Choroid plexus epithelial cell (primary cell): ENCODE results near the gene MC1R.

ENCODE experiments used
- DNase-seq: peaks from one replicate; pipeline ENCODE4 v3.0.0-alpha.2; 2010; ENCODE audit warnings: low read depth
- H3K4me3 ChIP-seq: 2 replicates; pipeline ENCODE4 v1.5.1; 2011; ENCODE audit warnings: low read depth, mild to moderate bottlenecking, control low read depth, low read length, moderate library complexity
- TF ChIP-seq, protein P1 (sequence below): conservative IDR thresholded peaks from 2 replicates; pipeline ENCODE4 v1.5.1; 2011; ENCODE audit warnings: low read depth, mild to moderate bottlenecking, control low read depth, inconsistent platforms, low read length, moderate library complexity

The MC1R gene

DNA sequence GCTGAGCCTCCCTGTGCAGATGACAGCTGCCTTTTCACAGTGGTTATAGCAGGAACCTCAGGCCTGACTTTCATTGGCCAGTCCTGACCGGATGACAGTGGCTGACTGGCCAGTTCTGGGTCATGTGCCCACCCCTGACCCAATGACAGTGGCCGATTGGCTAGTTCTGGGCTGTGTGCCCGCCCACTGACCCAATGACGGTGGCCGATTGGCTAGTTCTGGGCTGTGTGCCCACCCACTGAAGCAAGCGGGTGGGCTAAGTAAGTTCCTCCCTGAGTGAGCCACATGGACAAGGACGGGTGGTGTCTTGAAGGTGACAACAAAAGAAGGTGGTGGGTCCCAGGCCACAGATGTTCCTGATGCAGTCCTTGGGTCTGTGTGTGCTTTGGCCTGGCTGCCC is 39.4 kb downstream of the MC1R start:
- TF ChIP-seq, protein P1, sequence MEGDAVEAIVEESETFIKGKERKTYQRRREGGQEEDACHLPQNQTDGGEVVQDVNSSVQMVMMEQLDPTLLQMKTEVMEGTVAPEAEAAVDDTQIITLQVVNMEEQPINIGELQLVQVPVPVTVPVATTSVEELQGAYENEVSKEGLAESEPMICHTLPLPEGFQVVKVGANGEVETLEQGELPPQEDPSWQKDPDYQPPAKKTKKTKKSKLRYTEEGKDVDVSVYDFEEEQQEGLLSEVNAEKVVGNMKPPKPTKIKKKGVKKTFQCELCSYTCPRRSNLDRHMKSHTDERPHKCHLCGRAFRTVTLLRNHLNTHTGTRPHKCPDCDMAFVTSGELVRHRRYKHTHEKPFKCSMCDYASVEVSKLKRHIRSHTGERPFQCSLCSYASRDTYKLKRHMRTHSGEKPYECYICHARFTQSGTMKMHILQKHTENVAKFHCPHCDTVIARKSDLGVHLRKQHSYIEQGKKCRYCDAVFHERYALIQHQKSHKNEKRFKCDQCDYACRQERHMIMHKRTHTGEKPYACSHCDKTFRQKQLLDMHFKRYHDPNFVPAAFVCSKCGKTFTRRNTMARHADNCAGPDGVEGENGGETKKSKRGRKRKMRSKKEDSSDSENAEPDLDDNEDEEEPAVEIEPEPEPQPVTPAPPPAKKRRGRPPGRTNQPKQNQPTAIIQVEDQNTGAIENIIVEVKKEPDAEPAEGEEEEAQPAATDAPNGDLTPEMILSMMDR, result no peak
- DNase-seq, result peak; percentile 37
- no peak overlapping the region for H3K4me3 ChIP-seq

DNA sequence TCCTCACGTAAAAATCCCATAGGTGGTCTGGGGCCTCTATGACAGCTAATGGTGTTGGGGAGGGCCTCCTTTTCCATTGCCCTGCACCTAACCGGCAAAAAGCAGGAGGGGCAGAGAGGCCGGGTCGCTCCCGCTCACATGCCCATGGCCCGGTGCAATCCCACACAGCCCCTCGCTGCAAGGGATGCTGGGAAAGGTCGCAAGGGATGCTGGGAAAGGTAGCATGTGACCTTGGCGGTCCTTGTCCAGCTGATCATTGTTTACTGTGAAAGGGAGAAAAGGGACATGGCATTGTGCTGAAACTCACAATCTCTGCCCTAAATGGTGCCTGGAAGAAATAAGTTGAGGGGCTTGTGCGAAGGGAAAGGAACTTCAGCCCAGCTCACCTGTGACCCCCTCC is 39.9 kb downstream of the MC1R start:
- no peak overlapping the region for H3K4me3 ChIP-seq
- no peak for DNase-seq
- TF ChIP-seq, protein P1, result no peak

DNA sequence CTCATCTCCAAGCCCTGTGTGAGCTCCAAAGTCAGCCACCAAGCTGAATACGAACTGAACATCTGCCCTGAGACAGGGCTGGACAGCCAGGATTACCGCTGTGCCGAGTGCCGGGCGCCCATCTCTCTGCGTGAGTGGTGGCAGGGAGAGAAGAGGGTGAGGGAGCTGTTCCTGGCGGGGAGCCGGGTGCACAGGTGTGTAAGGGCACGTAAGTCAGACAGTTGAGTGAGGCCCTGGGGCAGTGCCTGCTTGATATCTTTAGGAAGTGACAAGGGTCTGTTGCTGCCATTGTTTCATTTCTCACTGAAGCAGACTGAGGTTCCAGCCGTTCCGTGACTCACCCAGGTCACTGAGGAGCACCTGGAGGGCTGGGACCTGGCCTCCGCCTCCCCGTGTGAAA is 42.3 kb downstream of the MC1R start:
- DNase-seq, result no peak
- H3K4me3 ChIP-seq, result no peak overlapping the region
- TF ChIP-seq, protein P1, result no peak

DNA sequence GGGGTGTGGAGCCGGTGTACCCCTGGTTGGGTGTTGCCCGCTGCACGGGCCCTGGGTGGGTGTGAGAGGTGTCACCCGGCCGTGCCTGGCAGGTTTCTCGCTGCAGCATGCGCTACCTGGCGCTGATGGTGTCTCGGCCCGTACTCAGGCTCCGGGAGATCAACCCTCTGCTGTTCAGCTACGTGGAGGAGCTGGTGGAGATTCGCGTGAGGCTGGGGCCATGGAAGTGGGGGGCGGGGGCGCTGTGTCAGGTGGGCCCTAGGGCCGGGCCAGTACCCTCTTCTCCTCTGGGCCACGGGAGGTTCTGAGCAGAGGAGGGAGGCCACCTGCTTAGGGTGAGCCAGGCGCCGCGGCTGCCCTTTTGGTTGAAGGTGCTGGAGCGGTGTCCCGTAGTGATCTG is 43.3 kb downstream of the MC1R start:
- no peak overlapping the region for H3K4me3 ChIP-seq
- TF ChIP-seq, protein P1, result no peak
- DNase-seq, result no peak

DNA sequence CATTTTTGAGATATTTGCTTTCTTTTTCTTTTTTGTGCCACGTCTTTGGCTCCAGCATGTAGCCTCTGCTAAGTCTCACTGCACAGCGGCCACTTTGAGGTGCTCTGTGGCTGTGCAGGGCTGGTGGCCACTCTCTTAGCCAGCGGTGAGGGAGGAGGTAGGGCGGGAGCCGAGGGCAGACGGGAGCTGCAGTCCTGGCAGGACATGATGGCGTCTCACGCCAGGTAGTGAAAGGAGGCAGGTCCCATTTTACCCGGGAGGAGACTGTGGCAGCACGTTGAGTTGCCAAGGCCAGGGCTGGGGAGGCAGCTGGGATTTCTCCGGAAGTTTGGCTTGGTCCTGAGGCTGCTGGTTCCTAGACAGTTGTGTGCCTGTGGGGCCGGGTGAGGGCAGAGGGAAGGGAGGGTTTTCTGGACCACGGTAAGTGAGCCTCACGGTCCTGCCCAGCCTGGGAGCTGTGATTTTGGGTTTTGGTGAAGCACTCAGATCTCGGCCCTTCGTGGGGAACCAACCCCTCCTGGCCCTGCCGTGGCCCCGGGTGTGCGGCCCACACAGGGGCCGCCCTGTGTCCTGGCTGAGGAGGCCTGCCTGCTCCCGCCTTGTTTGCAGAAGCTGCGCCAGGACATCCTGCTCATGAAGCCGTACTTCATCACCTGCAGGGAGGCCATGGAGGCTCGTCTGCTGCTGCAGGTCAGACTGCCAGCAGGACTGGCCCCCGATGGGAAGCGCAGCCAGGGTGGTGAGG is 44.3 kb downstream of the MC1R start:
- DNase-seq, result no peak
- TF ChIP-seq, protein P1, result no peak
- no peak overlapping the region for H3K4me3 ChIP-seq

DNA sequence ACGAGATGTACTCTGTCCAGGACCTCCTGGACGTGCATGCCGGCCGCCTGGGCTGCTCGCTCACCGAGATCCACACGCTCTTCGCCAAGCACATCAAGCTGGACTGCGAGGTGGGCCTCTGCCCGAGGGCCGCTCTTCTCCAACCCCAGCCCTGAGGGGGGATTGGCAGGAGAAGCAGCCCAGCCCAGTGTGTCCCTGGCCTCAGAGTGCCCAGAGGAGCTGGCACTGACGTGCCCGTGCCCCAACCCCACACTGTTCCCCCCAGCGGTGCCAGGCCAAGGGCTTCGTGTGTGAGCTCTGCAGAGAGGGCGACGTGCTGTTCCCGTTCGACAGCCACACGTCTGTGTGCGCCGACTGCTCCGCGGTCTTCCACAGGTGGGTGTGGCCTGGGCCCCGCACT is 45.5 kb downstream of the MC1R start:
- no peak overlapping the region for H3K4me3 ChIP-seq
- no peak for DNase-seq
- TF ChIP-seq, protein P1, result no peak

DNA sequence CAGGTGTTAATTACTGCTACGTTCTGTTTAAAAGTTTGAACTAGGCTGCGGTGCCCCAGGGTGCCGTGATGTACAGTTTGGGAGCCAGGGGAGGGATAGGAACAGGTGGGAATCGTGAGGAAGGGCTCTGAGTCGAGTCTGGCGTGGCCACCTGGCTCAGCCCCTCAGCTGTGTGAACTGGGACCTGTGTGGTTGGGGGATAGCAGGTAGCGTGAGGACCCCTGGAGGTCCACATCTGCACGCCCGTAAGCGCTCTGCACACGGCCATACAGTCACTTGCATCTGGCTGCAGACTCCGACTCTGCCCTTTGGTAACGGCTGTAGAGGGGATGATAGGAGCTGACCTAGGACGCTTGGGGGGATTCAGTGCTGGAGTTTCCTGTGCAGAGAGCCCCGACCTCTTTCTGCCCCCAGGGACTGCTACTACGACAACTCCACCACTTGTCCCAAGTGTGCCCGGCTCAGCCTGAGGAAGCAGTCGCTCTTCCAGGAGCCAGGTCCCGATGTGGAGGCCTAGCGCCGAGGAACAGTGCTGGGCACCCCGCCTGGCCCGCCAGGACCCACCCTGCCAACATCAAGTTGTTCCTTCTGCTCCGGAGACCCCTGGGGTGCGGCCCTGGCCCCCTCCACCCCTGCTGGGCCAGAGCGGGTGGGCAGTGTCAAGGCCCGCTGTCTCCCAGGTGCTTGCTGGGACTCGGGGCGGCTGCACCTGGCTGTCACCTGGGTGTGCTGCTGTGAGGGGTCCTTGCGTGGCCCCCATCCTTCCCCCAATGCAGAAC is 47.0 kb downstream of the MC1R start:
- TF ChIP-seq, protein P1, result no peak
- H3K4me3 ChIP-seq, result no peak overlapping the region
- no peak for DNase-seq
